CD14-positive monocyte (primary cell): ENCODE results near the gene FBXW10. TPM values are rescaled to one million over a fixed set of nuclear protein-coding genes. Genes with fewer than 3 reads are reported as not detected.
A peak's percentile ranks its signal among the peaks of the same experiment; 100 is the strongest.
"Not testable (repeated sequence)": the region's sequence is repeated elsewhere in the genome, so short reads cannot be mapped to it uniquely, and the experiment has no call there.

Experiments
- DNase-seq, 3 donors: peaks; one replicate each; pipeline ENCODE4 v3.0.0-alpha.2; 2011 to 2022
- H2AFZ ChIP-seq: 2 replicates; pipeline ENCODE4 v1.6.0; 2012; ENCODE audit warnings: mild to moderate bottlenecking, low read depth, low read length, inconsistent platforms; ENCODE audit not compliant: insufficient read depth, poor library complexity, severe bottlenecking
- H3K27ac ChIP-seq, 2 donors: 1 replicate in 1 of 2; 2 replicates in 1 of 2; pipeline ENCODE4 v1.5.1; 2012 to 2013; ENCODE audit warnings: low read length in 2 of 2, control low read depth in 1 of 2, inconsistent platforms in 1 of 2, low read depth in 1 of 2, mild to moderate bottlenecking in 1 of 2
- H3K27me3 ChIP-seq, 2 donors: one replicate each; pipeline versions ENCODE4 v1.6.0 to v1.6.1; 2011 to 2013; ENCODE audit warnings: low read length in 2 of 2; ENCODE audit not compliant: control insufficient read depth in 2 of 2, insufficient read depth in 2 of 2
- H3K36me3 ChIP-seq, 2 donors: replicated peaks in 1 of 2; 1 replicate in 1 of 2; 2 replicates in 1 of 2; pipeline versions ENCODE4 v1.5.1 to v1.6.1; 2012 to 2013; ENCODE audit warnings: low read length in 2 of 2, control low read depth in 1 of 2, inconsistent platforms in 1 of 2, mild to moderate bottlenecking in 1 of 2; ENCODE audit not compliant: insufficient read depth in 2 of 2, control insufficient read depth in 1 of 2
- H3K4me1 ChIP-seq, 2 donors: 1 replicate in 1 of 2; 2 replicates in 1 of 2; pipeline versions ENCODE4 v1.5.1 to v1.6.1; 2012 to 2013; ENCODE audit warnings: low read length in 2 of 2, control low read depth in 1 of 2, inconsistent platforms in 1 of 2, mild to moderate bottlenecking in 1 of 2, moderate library complexity in 1 of 2; ENCODE audit not compliant: insufficient read depth in 2 of 2, control insufficient read depth in 1 of 2
- H3K4me2 ChIP-seq: replicated peaks from 2 replicates; pipeline ENCODE3; 2012; ENCODE audit warnings: low read length, moderate library complexity, mild to moderate bottlenecking; ENCODE audit not compliant: poor library complexity, severe bottlenecking; ENCODE audit errors: extremely low read depth
- H3K4me3 ChIP-seq, 3 experiments: fragments of 200-600 bp in 1 of 3; sonication (generic) in 1 of 3; replicated peaks in 1 of 3; 1 replicate in 2 of 3; 2 replicates in 1 of 3; pipeline ENCODE4 v1.5.1; 2011 to 2013; ENCODE audit warnings: low read length in 3 of 3, mild to moderate bottlenecking in 3 of 3, control low read depth in 2 of 3, low read depth in 2 of 3, inconsistent platforms in 1 of 3, moderate library complexity in 1 of 3
- H3K79me2 ChIP-seq: 2 replicates; pipeline ENCODE4 v1.6.0; 2012; ENCODE audit warnings: mild to moderate bottlenecking, control low read depth, inconsistent platforms, low read length, moderate library complexity; ENCODE audit not compliant: insufficient read depth
- H3K9ac ChIP-seq: 2 replicates; pipeline ENCODE4 v1.6.0; 2017; ENCODE audit warnings: low read length, mild to moderate bottlenecking; ENCODE audit not compliant: insufficient read depth, poor library complexity, severe bottlenecking
- H3K9me3 ChIP-seq, 2 donors: replicated peaks in 1 of 2; 1 replicate in 1 of 2; 2 replicates in 1 of 2; pipeline versions ENCODE4 v1.5.1 to v1.6.1; 2012 to 2013; ENCODE audit warnings: low read length in 2 of 2, control low read depth in 1 of 2; ENCODE audit not compliant: control insufficient read depth in 1 of 2, insufficient read depth in 1 of 2
- H4K20me1 ChIP-seq: 2 replicates; pipeline ENCODE4 v1.6.0; 2012; ENCODE audit warnings: mild to moderate bottlenecking, low read length, control low read depth, moderate library complexity; ENCODE audit not compliant: insufficient read depth
- H3K27ac Mint-ChIP-seq, 7 donors: one replicate each; pipeline ENCODE4 v1.8.0; 2020; ENCODE audit warnings: mild to moderate bottlenecking in 7 of 7, mixed read lengths in 7 of 7, moderate library complexity in 6 of 7, inconsistent platforms in 2 of 7
- H3K27me3 Mint-ChIP-seq, 3 donors: one replicate each; pipeline ENCODE4 v1.8.0; 2021 to 2022; ENCODE audit warnings: low read depth in 3 of 3, mild to moderate bottlenecking in 3 of 3, mixed read lengths in 3 of 3, moderate library complexity in 3 of 3, inconsistent platforms in 1 of 3
- H3K36me3 Mint-ChIP-seq, 2 donors: one replicate each; pipeline ENCODE4 v1.8.0; 2020; ENCODE audit warnings: mixed read lengths in 2 of 2, inconsistent platforms in 1 of 2, mild to moderate bottlenecking in 1 of 2
- H3K4me1 Mint-ChIP-seq: one replicate; pipeline ENCODE4 v1.8.0; 2020; ENCODE audit warnings: mild to moderate bottlenecking, mixed read lengths
- H3K4me3 Mint-ChIP-seq, 2 donors: one replicate each; pipeline ENCODE4 v1.8.0; 2020; ENCODE audit warnings: mild to moderate bottlenecking in 2 of 2, mixed read lengths in 2 of 2, moderate library complexity in 1 of 2
- H3K9me3 Mint-ChIP-seq, 7 donors: one replicate each; pipeline ENCODE4 v1.8.0; 2020 to 2022; ENCODE audit warnings: mixed read lengths in 7 of 7, mild to moderate bottlenecking in 6 of 7, moderate library complexity in 6 of 7, inconsistent platforms in 2 of 7
- WGBS: methylation state at CpG from one replicate; pipeline ENCODE4 v1.1.5; 2013; ENCODE audit warnings: missing lambda C conversion rate; ENCODE audit not compliant: insufficient coverage; 5-methylcytosine and 5-hydroxymethylcytosine counted together
- intact Hi-C, 2 donors: fragments of 100-400 bp; cut with micrococcal nuclease; formaldehyde crosslinking; loops; one replicate each; pipeline versions ENCODE4 v1.15.0 to v1.15.1; 2023
- polyA plus RNA-seq, 3 donors: library from polyadenylated mRNA; depleted of rRNA in 1 of 3; unstranded in 2 of 3; stranded (reverse) in 1 of 3; fragments of 300-500 nt in 2 of 3; fragments of >200 nt in 1 of 3; fragmentation: Illumina TruSeq in 2 of 3; gene quantifications; 1 replicate in 2 of 3; 2 replicates in 1 of 3; pipeline ENCODE4 v1.2.3, GENCODE V29; 2012 to 2021
- TF ChIP-seq, protein P1 (sequence below): fragments of 200-600 bp; IDR thresholded peaks from one replicate; pipeline ENCODE4 v1.8.0; 2022; ENCODE audit warnings: antibody characterized with exemption, mild to moderate bottlenecking

Gene FBXW10
- polyA plus RNA-seq, 3 donors: 0.03 TPM; not detected in 2

DNA sequence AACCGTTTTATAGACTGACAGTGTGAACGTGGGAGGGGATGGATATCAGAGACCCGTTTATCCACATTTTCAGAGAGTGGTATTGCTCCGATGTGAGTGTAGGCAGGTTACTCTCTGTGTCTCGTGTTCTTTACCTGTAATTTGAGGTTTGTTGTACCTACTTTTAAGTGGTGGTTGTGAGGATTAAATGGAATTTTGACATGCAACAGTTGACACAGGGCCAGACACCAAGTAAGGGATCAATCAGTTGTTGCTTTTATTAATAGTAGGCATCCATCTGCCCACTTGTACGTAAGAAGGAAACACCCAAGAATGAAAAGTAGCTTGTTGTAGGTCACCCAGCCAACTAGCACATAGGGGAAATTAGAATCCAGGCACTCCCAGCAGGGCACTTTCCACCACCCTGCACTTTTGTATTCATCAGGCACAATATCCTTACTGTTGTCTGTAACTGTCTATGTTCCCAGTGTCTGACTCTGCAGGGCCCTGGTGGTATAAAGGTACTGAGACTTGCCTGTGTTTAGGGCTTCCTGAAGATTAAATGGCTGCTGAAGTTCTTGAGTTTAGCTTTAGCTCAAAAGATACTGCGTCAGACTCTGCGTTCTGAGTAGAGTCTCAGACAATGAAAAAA lies 45.3 kb upstream of the FBXW10 start:
- WGBS: no CpG with 5 or more reads among the region's 8 CpGs
- peak overlapping the region; percentile 66 to 79 (median 68) for H3K4me3 ChIP-seq
- peak overlapping the region; percentile 93 to 95 for H3K4me3 Mint-ChIP-seq
- H4K20me1 ChIP-seq, H3K27ac ChIP-seq, intact Hi-C loops, DNase-seq, H3K27me3 Mint-ChIP-seq, H3K9me3 ChIP-seq, H3K36me3 ChIP-seq, H3K36me3 Mint-ChIP-seq, H3K9me3 Mint-ChIP-seq, H3K4me1 ChIP-seq, H3K27me3 ChIP-seq, H3K9ac ChIP-seq, H3K79me2 ChIP-seq: not testable (repeated sequence)
- TF ChIP-seq, protein P1, sequence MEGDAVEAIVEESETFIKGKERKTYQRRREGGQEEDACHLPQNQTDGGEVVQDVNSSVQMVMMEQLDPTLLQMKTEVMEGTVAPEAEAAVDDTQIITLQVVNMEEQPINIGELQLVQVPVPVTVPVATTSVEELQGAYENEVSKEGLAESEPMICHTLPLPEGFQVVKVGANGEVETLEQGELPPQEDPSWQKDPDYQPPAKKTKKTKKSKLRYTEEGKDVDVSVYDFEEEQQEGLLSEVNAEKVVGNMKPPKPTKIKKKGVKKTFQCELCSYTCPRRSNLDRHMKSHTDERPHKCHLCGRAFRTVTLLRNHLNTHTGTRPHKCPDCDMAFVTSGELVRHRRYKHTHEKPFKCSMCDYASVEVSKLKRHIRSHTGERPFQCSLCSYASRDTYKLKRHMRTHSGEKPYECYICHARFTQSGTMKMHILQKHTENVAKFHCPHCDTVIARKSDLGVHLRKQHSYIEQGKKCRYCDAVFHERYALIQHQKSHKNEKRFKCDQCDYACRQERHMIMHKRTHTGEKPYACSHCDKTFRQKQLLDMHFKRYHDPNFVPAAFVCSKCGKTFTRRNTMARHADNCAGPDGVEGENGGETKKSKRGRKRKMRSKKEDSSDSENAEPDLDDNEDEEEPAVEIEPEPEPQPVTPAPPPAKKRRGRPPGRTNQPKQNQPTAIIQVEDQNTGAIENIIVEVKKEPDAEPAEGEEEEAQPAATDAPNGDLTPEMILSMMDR: peak; percentile 7
- peak overlapping the region; percentile 91 for H2AFZ ChIP-seq
- peak overlapping the region; percentile 66 for H3K4me2 ChIP-seq
- peaks cover 17% of the 10 kb centered on the region for H3K4me1 Mint-ChIP-seq
- peak overlapping the region in 1 of 7 donors; percentile 86 for H3K27ac Mint-ChIP-seq

DNA sequence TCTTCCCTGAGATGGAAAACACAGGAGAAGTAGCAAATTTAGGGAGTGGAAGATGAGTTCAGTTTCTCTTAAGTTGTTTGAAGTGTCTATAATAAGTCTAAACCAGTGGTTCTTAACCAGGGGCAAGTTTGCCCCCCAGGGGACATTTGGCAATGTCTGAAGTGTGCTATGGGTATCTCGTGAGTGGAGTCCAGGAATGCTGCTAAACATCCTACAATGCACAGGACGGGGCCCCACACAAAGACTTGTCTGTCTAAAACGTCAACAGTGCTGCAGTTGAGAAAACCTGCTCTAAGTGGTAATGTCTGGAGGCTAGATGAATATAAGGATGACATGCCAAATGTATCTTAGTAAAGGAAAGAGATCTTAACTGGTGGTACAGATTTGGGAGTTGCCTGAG lies 37.9 kb upstream of the FBXW10 start:
- H3K4me1 Mint-ChIP-seq, H3K4me1 ChIP-seq, H3K9ac ChIP-seq, DNase-seq, H4K20me1 ChIP-seq, H3K27me3 ChIP-seq, H3K9me3 ChIP-seq, H2AFZ ChIP-seq, H3K4me3 ChIP-seq, H3K4me3 Mint-ChIP-seq, H3K79me2 ChIP-seq, H3K27ac Mint-ChIP-seq, H3K4me2 ChIP-seq, H3K36me3 ChIP-seq, H3K36me3 Mint-ChIP-seq, H3K27me3 Mint-ChIP-seq, H3K27ac ChIP-seq, intact Hi-C loops, H3K9me3 Mint-ChIP-seq: not testable (repeated sequence)
- WGBS: 80% methylated on average over 1 of the region's 3 CpGs

DNA sequence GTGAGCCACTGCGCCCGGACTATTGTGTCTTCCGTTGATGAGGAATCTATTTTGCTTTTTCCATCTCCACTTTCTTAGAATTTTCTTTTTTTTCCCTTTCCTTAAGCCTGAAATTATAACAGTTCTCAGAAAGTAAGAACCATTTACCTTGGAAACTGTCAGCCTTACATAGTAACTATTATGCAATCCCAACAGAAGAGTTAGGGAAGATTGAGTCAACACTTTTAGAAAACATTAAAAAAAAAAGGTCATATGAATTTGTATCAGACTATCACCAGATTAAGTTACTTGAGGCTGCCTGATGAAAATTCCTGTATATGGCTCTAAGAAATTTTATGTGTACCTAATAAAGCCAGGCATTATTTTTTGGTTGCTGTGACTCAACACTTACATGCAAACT lies 35.6 kb upstream of the FBXW10 start:
- H3K4me2 ChIP-seq, H4K20me1 ChIP-seq, H3K27ac ChIP-seq, H3K79me2 ChIP-seq, H3K4me1 ChIP-seq, H3K4me3 ChIP-seq, H3K36me3 Mint-ChIP-seq, DNase-seq, H3K9me3 ChIP-seq, H3K27me3 Mint-ChIP-seq, H3K9ac ChIP-seq, intact Hi-C loops, H2AFZ ChIP-seq, H3K4me3 Mint-ChIP-seq, H3K27me3 ChIP-seq, H3K4me1 Mint-ChIP-seq, H3K27ac Mint-ChIP-seq, H3K36me3 ChIP-seq, H3K9me3 Mint-ChIP-seq: not testable (repeated sequence)
- no CpG with 5 or more reads among the region's 3 CpGs for WGBS
